ENCODE data around the gene ABHD16B.
A peak's percentile ranks its signal among the peaks of the same experiment; 100 is the strongest.

GRCh38 chr20:63847237-63848002 lies 13.9 kb upstream of the ABHD16B start:
- no peak for TF ChIP-seq EZH2 (IDR thresholded peaks at IDR 0.05; ENCODE audit: borderline replicate concordance, low read depth, low read length, severe bottlenecking)
- peak; percentile 28 for TF ChIP-seq POLR2A (IDR thresholded peaks at IDR 0.05; ENCODE audit: low read depth, low read length)
- TF ChIP-seq CTCF (IDR thresholded peaks at IDR 0.05; ENCODE audit: extremely low read depth in 1 of 2, insufficient read depth in 1 of 2, low read depth in 1 of 2, low read length in 2 of 2), result no peak
- TF ChIP-seq MAX (IDR thresholded peaks at IDR 0.05; ENCODE audit: insufficient read depth, insufficient read length), result no peak
- TF ChIP-seq MYC (IDR thresholded peaks at IDR 0.05; ENCODE audit: low read depth, low read length), result no peak

Measured in endothelial cell of umbilical vein (primary cell).